HepG2 (cell line): Measurements from ENCODE around the gene PPP1R13B. TPM values are rescaled to one million over a fixed set of nuclear protein-coding genes. Genes with fewer than 3 reads are reported as not detected.

Source experiments
- ARHGAP35 ChIP-seq: sonication (generic); formaldehyde crosslinking; IDR thresholded peaks from 2 replicates; pipeline ENCODE4 v1.9.0; 2022; ENCODE audit warnings: mild to moderate bottlenecking, inconsistent platforms, moderate library complexity, missing genetic modification reagents, borderline replicate concordance
- CBX1 ChIP-seq: IDR thresholded peaks from one replicate; pipeline ENCODE4 v1.6.1; 2016; ENCODE audit warnings: antibody characterized with exemption, low read depth
- GFI1 ChIP-seq: sonication (generic); formaldehyde crosslinking; IDR thresholded peaks from 2 replicates; pipeline ENCODE4 v1.5.0; 2020; ENCODE audit warnings: missing genetic modification reagents, mild to moderate bottlenecking, borderline replicate concordance
- MTF1 ChIP-seq: sonication (generic); formaldehyde crosslinking; IDR thresholded peaks from 2 replicates; pipeline ENCODE4 v1.5.0; 2020; ENCODE audit warnings: missing genetic modification reagents
- REXO4 ChIP-seq: sonication (generic); formaldehyde crosslinking; IDR thresholded peaks from 2 replicates; pipeline ENCODE4 v1.8.0; 2022; ENCODE audit warnings: missing genetic modification reagents, mild to moderate bottlenecking, borderline replicate concordance
- ZNF264 ChIP-seq: sonication (generic); formaldehyde crosslinking; IDR thresholded peaks from 2 replicates; pipeline ENCODE4 v1.4.0; 2020; ENCODE audit warnings: missing genetic modification reagents
- ZNF3 ChIP-seq: IDR thresholded peaks from 2 replicates; pipeline ENCODE4 v1.7.0; 2017; ENCODE audit warnings: inconsistent platforms
- ZNF781 ChIP-seq: sonication (generic); formaldehyde crosslinking; IDR thresholded peaks from 2 replicates; pipeline ENCODE4 v1.5.1; 2020; ENCODE audit warnings: borderline replicate concordance, mild to moderate bottlenecking, missing genetic modification reagents; ENCODE audit errors: not compliant biosample characterization
- polyA plus RNA-seq, 8 experiments: library from polyadenylated mRNA; depleted of rRNA in 3 of 8; stranded (reverse) in 7 of 8; unstranded in 1 of 8; fragments of >200 nt; fragmentation: Illumina TruSeq in 4 of 8; extraction: Trizol in 4 of 8; gene quantifications; 2 replicates each; pipeline versions ENCODE4 v1.2.1 to v1.2.3, GENCODE V29; 2011 to 2016; ENCODE audit warnings: low read depth in 4 of 8, missing spikeins in 1 of 8, mixed read lengths in 1 of 8; ENCODE audit not compliant: insufficient read depth in 1 of 8
- total RNA-seq, 5 experiments: library from RNA; depleted of rRNA; stranded (reverse); fragments of >200 nt; fragmentation: Illumina TruSeq; extraction: Trizol; gene quantifications; 2 replicates each; pipeline ENCODE4 v1.2.3, GENCODE V29; 2016; ENCODE audit warnings: low read depth in 1 of 5
- TF ChIP-seq, protein P1 (sequence below): IDR thresholded peaks from 2 replicates; pipeline ENCODE4 v1.6.1; 2016; ENCODE audit warnings: missing genetic modification reagents, missing compliant biosample characterization
- TF ChIP-seq, protein P2 (sequence below), 2 experiments: sonication (generic) in 1 of 2; formaldehyde crosslinking in 1 of 2; IDR thresholded peaks; 2 replicates each; pipeline versions ENCODE4 v1.4.0 to v1.6.1; 2018 to 2020; ENCODE audit warnings: missing genetic modification reagents in 2 of 2, borderline replicate concordance in 1 of 2, low read depth in 1 of 2, mild to moderate bottlenecking in 1 of 2, missing biosample characterization in 1 of 2
- TF ChIP-seq, protein P3 (sequence below): sonication (generic); formaldehyde crosslinking; IDR thresholded peaks from 2 replicates; pipeline ENCODE4 v1.5.0; 2020; ENCODE audit warnings: mild to moderate bottlenecking, missing genetic modification reagents, borderline replicate concordance
- TF ChIP-seq, protein P4 (sequence below): sonication (generic); formaldehyde crosslinking; IDR thresholded peaks from 2 replicates; pipeline ENCODE4 v1.4.0; 2020; ENCODE audit warnings: missing genetic modification reagents, borderline replicate concordance
- TF ChIP-seq, protein P5 (sequence below): IDR thresholded peaks from 2 replicates; pipeline ENCODE4 v1.6.1; 2016; ENCODE audit warnings: missing biosample characterization, missing genetic modification reagents, low read depth

PPP1R13B gene
- total and polyA plus RNA-seq, 2 of the 13 experiments (the other 11 are each of a cell fraction or from before 2014, with no cell fraction given), result 4.6 to 9.4 TPM

DNA sequence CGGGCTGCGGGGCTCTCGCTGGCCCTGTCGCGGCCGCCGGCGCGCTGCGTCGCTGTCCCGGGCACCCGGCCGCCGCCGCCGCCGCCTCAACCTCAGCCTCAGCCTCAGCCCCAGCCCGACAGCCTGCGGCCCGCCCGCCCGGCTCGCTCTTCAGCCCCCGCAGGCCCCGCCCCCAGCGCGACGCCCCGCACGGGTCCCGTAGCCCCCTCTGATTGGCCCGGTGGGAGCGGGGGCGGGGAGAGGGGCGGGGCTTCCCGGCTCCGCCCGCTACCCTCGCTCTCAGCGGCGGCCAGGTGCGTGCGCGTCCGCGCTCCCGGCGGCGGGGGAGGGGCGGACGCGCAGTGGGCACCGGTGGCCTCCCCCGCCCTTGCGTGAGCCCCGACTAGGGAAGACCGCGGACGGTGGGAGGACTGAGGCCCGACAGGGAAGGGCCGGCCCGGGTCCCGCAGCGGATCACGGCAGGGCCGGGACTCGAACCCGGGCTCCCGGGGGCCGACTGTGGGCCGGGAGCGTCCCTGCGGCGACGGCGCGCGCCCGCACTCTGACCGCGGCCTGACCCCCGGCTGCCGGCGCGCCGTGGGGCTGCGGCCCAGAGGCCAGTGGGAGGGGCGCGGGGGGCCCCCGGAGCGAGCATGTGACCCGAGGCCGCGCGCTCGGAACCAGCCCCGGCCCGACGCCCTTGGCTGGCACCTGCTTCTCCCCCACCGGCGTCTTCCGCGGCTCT is at the start of gene PPP1R13B (continued):
- TF ChIP-seq, protein P1, sequence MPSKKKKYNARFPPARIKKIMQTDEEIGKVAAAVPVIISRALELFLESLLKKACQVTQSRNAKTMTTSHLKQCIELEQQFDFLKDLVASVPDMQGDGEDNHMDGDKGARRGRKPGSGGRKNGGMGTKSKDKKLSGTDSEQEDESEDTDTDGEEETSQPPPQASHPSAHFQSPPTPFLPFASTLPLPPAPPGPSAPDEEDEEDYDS, result peak; percentile 90
- no peak for TF ChIP-seq REXO4
- no peak for TF ChIP-seq ZNF3 (CRISPR knock-in tag)
- TF ChIP-seq GFI1 (CRISPR knock-in tag), result peak; percentile 61; the same call in 1 of the 2 replicates
- TF ChIP-seq, protein P2, sequence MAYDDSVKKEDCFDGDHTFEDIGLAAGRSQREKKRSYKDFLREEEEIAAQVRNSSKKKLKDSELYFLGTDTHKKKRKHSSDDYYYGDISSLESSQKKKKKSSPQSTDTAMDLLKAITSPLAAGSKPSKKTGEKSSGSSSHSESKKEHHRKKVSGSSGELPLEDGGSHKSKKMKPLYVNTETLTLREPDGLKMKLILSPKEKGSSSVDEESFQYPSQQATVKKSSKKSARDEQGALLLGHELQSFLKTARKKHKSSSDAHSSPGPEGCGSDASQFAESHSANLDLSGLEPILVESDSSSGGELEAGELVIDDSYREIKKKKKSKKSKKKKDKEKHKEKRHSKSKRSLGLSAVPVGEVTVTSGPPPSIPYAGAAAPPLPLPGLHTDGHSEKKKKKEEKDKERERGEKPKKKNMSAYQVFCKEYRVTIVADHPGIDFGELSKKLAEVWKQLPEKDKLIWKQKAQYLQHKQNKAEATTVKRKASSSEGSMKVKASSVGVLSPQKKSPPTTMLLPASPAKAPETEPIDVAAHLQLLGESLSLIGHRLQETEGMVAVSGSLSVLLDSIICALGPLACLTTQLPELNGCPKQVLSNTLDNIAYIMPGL (CRISPR knock-in tag; IDR thresholded peaks at IDR 0.05; ENCODE audit: borderline replicate concordance in 1 of 2, low read depth in 1 of 2), result peak in 1 of 2 experiments; percentile 62; a peak in 3 of 4 replicates
- no peak for TF ChIP-seq CBX1
- no peak for TF ChIP-seq MTF1 (CRISPR knock-in tag)
- TF ChIP-seq ZNF781 (CRISPR knock-in tag), result no peak
- TF ChIP-seq ARHGAP35, result no peak
- TF ChIP-seq, protein P3, sequence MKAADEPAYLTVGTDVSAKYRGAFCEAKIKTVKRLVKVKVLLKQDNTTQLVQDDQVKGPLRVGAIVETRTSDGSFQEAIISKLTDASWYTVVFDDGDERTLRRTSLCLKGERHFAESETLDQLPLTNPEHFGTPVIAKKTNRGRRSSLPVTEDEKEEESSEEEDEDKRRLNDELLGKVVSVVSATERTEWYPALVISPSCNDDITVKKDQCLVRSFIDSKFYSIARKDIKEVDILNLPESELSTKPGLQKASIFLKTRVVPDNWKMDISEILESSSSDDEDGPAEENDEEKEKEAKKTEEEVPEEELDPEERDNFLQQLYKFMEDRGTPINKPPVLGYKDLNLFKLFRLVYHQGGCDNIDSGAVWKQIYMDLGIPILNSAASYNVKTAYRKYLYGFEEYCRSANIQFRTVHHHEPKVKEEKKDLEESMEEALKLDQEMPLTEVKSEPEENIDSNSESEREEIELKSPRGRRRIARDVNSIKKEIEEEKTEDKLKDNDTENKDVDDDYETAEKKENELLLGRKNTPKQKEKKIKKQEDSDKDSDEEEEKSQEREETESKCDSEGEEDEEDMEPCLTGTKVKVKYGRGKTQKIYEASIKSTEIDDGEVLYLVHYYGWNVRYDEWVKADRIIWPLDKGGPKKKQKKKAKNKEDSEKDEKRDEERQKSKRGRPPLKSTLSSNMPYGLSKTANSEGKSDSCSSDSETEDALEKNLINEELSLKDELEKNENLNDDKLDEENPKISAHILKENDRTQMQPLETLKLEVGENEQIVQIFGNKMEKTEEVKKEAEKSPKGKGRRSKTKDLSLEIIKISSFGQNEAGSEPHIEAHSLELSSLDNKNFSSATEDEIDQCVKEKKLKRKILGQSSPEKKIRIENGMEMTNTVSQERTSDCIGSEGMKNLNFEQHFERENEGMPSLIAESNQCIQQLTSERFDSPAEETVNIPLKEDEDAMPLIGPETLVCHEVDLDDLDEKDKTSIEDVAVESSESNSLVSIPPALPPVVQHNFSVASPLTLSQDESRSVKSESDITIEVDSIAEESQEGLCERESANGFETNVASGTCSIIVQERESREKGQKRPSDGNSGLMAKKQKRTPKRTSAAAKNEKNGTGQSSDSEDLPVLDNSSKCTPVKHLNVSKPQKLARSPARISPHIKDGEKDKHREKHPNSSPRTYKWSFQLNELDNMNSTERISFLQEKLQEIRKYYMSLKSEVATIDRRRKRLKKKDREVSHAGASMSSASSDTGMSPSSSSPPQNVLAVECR (CRISPR knock-in tag), result peak; percentile 35; the same call in 1 of the 2 replicates
- TF ChIP-seq, protein P4, sequence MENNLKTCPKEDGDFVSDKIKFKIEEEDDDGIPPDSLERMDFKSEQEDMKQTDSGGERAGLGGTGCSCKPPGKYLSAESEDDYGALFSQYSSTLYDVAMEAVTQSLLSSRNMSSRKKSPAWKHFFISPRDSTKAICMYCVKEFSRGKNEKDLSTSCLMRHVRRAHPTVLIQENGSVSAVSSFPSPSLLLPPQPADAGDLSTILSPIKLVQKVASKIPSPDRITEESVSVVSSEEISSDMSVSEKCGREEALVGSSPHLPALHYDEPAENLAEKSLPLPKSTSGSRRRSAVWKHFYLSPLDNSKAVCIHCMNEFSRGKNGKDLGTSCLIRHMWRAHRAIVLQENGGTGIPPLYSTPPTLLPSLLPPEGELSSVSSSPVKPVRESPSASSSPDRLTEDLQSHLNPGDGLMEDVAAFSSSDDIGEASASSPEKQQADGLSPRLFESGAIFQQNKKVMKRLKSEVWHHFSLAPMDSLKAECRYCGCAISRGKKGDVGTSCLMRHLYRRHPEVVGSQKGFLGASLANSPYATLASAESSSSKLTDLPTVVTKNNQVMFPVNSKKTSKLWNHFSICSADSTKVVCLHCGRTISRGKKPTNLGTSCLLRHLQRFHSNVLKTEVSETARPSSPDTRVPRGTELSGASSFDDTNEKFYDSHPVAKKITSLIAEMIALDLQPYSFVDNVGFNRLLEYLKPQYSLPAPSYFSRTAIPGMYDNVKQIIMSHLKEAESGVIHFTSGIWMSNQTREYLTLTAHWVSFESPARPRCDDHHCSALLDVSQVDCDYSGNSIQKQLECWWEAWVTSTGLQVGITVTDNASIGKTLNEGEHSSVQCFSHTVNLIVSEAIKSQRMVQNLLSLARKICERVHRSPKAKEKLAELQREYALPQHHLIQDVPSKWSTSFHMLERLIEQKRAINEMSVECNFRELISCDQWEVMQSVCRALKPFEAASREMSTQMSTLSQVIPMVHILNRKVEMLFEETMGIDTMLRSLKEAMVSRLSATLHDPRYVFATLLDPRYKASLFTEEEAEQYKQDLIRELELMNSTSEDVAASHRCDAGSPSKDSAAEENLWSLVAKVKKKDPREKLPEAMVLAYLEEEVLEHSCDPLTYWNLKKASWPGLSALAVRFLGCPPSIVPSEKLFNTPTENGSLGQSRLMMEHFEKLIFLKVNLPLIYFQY (CRISPR knock-in tag), result no peak
- TF ChIP-seq, protein P5, sequence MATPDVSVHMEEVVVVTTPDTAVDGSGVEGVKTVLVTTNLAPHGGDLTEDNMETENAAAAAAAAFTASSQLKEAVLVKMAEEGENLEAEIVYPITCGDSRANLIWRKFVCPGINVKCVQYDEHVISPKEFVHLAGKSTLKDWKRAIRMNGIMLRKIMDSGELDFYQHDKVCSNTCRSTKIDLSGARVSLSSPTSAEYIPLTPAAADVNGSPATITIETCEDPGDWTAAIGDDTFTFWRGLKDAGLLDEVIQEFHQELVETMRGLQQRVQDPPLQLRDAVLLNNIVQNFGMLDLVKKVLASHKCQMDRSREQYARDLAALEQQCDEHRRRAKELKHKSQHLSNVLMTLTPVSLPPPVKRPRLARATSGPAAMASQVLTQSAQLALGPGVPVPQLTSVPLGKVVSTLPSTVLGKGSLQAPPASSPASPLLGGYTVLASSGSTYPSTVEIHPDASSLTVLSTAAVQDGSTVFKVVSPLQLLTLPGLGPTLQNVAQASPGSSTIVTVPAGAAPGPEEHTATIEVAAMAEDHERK (CRISPR knock-in tag), result peak; percentile 65
- no peak for TF ChIP-seq ZNF264 (CRISPR knock-in tag)
